ENCODE results near the gene POU2F3. TPM values are rescaled to one million over a fixed set of nuclear protein-coding genes. Genes with fewer than 3 reads are reported as not detected.

Gene POU2F3
- total and polyA plus RNA-seq, 2 of the 4 experiments (the other 2 are of a cell fraction): under 0.01 to 0.09 TPM

GRCh38 chr11:120229451-120230424, 10.2 kb upstream of the POU2F3 start:
- DNase-seq: peak; percentile 29

More at GRCh38 chr11:120229451-120230424, 10.2 kb upstream of the POU2F3 start:
- Histone ChIP-seq H3K9me1 (ENCODE audit: insufficient read depth, low read length) (no peaks in the 10 kb centered on the region), H3K27me3 (ENCODE audit: control insufficient read depth, insufficient read depth, low read length) (peaks cover 15% of the 10 kb centered on the region), H2BK20ac (ENCODE audit: low read depth, low read length) (no peak overlapping the region), H3K56ac (ENCODE audit: extremely low read depth, insufficient read depth, low read length) (no peak overlapping the region), H4K20me1 (ENCODE audit: insufficient read depth, low read length) (no peaks in the 10 kb centered on the region), H3K79me1 (ENCODE audit: low read depth in 1 of 2, low read length in 2 of 2) (no peaks in the 10 kb centered on the region), H2AFZ (replicated peaks; ENCODE audit: low read length, poor library complexity) (no peak overlapping the region), H2BK15ac (ENCODE audit: low read depth, low read length) (no peak overlapping the region), H3K4ac (ENCODE audit: low read depth, low read length) (no peak overlapping the region), H3K14ac (replicated peaks; ENCODE audit: low read depth, low read length) (no peak overlapping the region), H2AK5ac (ENCODE audit: low read depth, low read length) (no peak overlapping the region), H4K91ac (ENCODE audit: insufficient read depth, low read depth, low read length) (no peak overlapping the region), H2BK120ac (ENCODE audit: low read depth, low read length) (no peak overlapping the region), H3K23ac (ENCODE audit: low read depth, low read length) (no peak overlapping the region), H4K8ac (ENCODE audit: low read depth in 2 of 2, low read length in 2 of 2) (no peak overlapping the region), H3K4me2 (ENCODE audit: low read depth, low read length) (no peak overlapping the region), H3K36me3 (ENCODE audit: control insufficient read depth, insufficient read depth, low read length) (peaks cover 7% of the 10 kb centered on the region; the same call in 1 of the 2 replicates), H3K9me3 (ENCODE audit: control insufficient read depth, insufficient read depth, low read length) (no peaks in the 10 kb centered on the region), H3K18ac (ENCODE audit: low read depth, low read length) (no peak overlapping the region), H3K27ac (ENCODE audit: insufficient read depth, low read length) (no peak overlapping the region), H4K5ac (ENCODE audit: low read depth, low read length) (no peak overlapping the region), H3K4me1 (ENCODE audit: control insufficient read depth, insufficient read depth, low read length) (no peaks in the 10 kb centered on the region), H2AK9ac (replicated peaks; ENCODE audit: low read depth, low read length, poor library complexity) (no peak overlapping the region), H3K4me3 (ENCODE audit: insufficient read depth, low read depth, low read length) (no peak overlapping the region), H3K9ac (ENCODE audit: low read depth, low read length) (no peak overlapping the region), H2BK5ac (ENCODE audit: low read depth, low read length, poor library complexity, severe bottlenecking) (no peak overlapping the region)
- in situ Hi-C loops (cut with MboI; ENCODE audit: low sequenced_read_pairs) (loop anchor here (5.0 kb wide), 2 partner anchors 57 to 68 kb away; no protein-coding TSS in a partner anchor), dilution Hi-C loops (cut with HindIII; ENCODE audit: low sequenced_read_pairs, unreplicated experiment) (no loop called here), intact Hi-C loops (cut with micrococcal nuclease) (loop anchor here (1.0 kb wide), 1 partner anchor 57 kb away; no protein-coding TSS in a partner anchor)
- ATAC-seq (ENCODE audit: low read depth): peak; percentile 68; the same call in 1 of the 2 replicates
- CTCF ChIA-PET: interaction anchor here (1.5 kb wide), 1 partner anchor 58 kb away, joined by 3 read pairs; no protein-coding TSS in a partner anchor
- WGBS, 2 experiments (ENCODE audit: extremely low coverage in 2 of 2, insufficient read length in 1 of 2): 0% methylated on average over 1 of the region's 17 CpGs; no CpG with 5 or more reads in 1 of the 2 experiments
- BruUV-seq (replicated peaks): TSS peak; percentile 91
- no peak for TF ChIP-seq MAFK (IDR thresholded peaks at IDR 0.05; ENCODE audit: low read depth, low read length)
- TF ChIP-seq MXI1 (IDR thresholded peaks at IDR 0.05; ENCODE audit: borderline replicate concordance, low read depth, low read length): no peak
- TF ChIP-seq CTCF (conservative IDR thresholded peaks at IDR 0.05; ENCODE audit: low read depth, low read length): peak; percentile 59
- no peak for TF ChIP-seq USF2 (IDR thresholded peaks at IDR 0.05; ENCODE audit: low read depth, low read length)
- TF ChIP-seq MAZ (IDR thresholded peaks at IDR 0.05; ENCODE audit: borderline replicate concordance, low read depth, low read length): no peak
- TF ChIP-seq FOS (IDR thresholded peaks at IDR 0.05; ENCODE audit: low read depth, low read length): no peak
- TF ChIP-seq RFX5 (IDR thresholded peaks at IDR 0.05; ENCODE audit: low read depth, low read length): no peak
- TF ChIP-seq NFE2L2 (IDR thresholded peaks at IDR 0.05; ENCODE audit: low read depth, low read length): no peak
- peak; percentile 73 for TF ChIP-seq RAD21 (IDR thresholded peaks at IDR 0.05; ENCODE audit: low read length)
- TF ChIP-seq SMC3 (IDR thresholded peaks at IDR 0.05; ENCODE audit: low read depth, low read length): peak; percentile 80
- TF ChIP-seq RCOR1 (IDR thresholded peaks at IDR 0.05; ENCODE audit: insufficient replicate concordance, low read length): no peak
- TF ChIP-seq CHD1 (IDR thresholded peaks at IDR 0.05; ENCODE audit: low read depth, low read length): no peak
- TF ChIP-seq BHLHE40 (IDR thresholded peaks at IDR 0.05; ENCODE audit: low read depth, low read length): no peak
- no peak for TF ChIP-seq CEBPB (IDR thresholded peaks at IDR 0.05; ENCODE audit: low read depth, low read length)
- POLR2A ChIA-PET (ENCODE audit: unreplicated experiment): no interaction called here
